GM19025 (cell line): ENCODE data around the gene TIGAR.

Experiments
- ATAC-seq: cut with Tn5 transposase; IDR thresholded peaks from one replicate; pipeline ENCODE4 v1.9.1; 2021; ENCODE audit warnings: mild to moderate bottlenecking, low read depth, moderate library complexity; ENCODE audit not compliant: unreplicated experiment

Gene TIGAR

GRCh38 chr12:4370265-4370664 lies 49.3 kb downstream of the TIGAR start:
- no peak for ATAC-seq

- no peak for ATAC-seq
Observed at GRCh38 chr12:4372653-4373052, 51.6 kb downstream of the TIGAR start.

- ATAC-seq = no peak
Observed at GRCh38 chr12:4375449-4375848, 54.4 kb downstream of the TIGAR start.

GRCh38 chr12:4378772-4379171 lies 57.8 kb downstream of the TIGAR start:
- no peak for ATAC-seq

GRCh38 chr12:4379405-4379804 lies 58.4 kb downstream of the TIGAR start, which contains the start of gene FGF23:
TSS of gene FGF23 (minus strand) at chr12:4379712. CDS start at chr12:4379582, 130 bp downstream.
- ATAC-seq = no peak

- no peak for ATAC-seq
Observed at GRCh38 chr12:4380332-4380731, 59.3 kb downstream of the TIGAR start.

- ATAC-seq = no peak
Observed at GRCh38 chr12:4383304-4383865, 62.4 kb downstream of the TIGAR start.

GRCh38 chr12:4386801-4387200 lies 65.8 kb downstream of the TIGAR start:
- no peak for ATAC-seq

- ATAC-seq = no peak
Observed at GRCh38 chr12:4387607-4388006, 66.6 kb downstream of the TIGAR start.

GRCh38 chr12:4388032-4388431 lies 67.0 kb downstream of the TIGAR start:
- ATAC-seq = no peak

- ATAC-seq = no peak
Observed at GRCh38 chr12:4388662-4389061, 67.6 kb downstream of the TIGAR start.

- ATAC-seq = no peak
Observed at GRCh38 chr12:4392223-4392742, 71.3 kb downstream of the TIGAR start.

GRCh38 chr12:4393211-4393610 lies 72.2 kb downstream of the TIGAR start:
- ATAC-seq = no peak

GRCh38 chr12:4395818-4396217 lies 74.8 kb downstream of the TIGAR start:
- ATAC-seq = no peak

- no peak for ATAC-seq
Observed at GRCh38 chr12:4401117-4401516, 80.1 kb downstream of the TIGAR start.

- ATAC-seq = no peak
Observed at GRCh38 chr12:4402996-4403395, 82.0 kb downstream of the TIGAR start.
